Measurements from ENCODE around the gene SYCE3. TPM values are rescaled to one million over a fixed set of nuclear protein-coding genes. Genes with fewer than 3 reads are reported as not detected.

SYCE3 gene
- total and polyA plus RNA-seq, 3 experiments from 2014 or later = not detected

DNA sequence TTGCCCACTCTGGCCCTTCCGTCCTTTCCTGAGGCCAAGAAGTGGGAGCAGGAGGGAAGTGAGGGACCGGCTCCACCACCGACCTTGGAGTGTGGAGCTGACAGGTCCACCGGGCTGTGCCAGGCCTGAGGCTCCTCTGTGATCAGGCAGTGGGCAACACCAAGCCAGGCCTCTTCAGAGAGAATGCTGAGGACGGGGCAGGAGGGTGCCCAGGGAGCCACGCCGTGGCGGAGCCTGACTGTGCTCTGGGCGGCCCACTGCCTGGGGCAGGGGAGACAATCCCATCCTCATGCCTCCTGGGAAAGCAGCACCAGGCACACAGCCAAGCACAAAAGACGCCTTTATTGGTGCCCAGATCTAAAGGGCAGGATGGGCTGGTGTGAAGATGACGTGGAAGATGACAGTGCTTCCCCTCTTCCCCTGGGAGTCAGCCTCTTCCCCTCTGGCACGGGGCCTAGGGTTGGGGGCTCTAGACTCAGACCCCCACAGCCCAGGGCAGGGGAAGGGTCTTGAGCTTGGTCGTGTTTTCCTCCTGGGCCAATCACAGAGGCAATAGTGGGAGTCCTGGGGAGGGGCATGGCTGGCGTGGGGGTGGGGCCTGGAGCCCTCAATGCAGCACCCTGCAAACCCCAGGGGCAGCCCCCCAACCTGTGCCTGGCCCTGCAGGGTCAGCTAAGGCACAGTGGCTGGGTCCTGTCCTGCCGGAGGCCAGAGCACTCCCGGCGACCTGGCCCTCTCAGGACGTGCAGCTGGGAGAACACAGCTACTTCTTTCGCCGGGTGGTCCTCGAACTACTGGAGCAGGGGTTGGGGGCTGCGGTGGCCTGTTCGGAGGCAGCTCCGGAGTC, 59.9 kb downstream of the SYCE3 start:
- CTCF ChIA-PET = interaction anchor here (0.9 to 1.6 kb wide), 5 partner anchors 23 to 251 kb away, joined by 3 to 5 read pairs (median 3); partner anchors contain the start of genes HDAC10 and SCO2
- Mint-ChIP-seq H3K27me3 (no peaks in the 10 kb centered on the region), H3K36me3 (peaks cover 0 to 23% (median 0%) of the 10 kb centered on the region in 3 donors), H3K4me3 (no peak overlapping the region), H3K9me3 (no peaks in the 10 kb centered on the region), H3K4me1 (peaks cover 0 to 16% (median 7%) of the 10 kb centered on the region in 3 donors), H3K27ac (peak overlapping the region in 1 of 8 donors; percentile 75)
- H3K27ac ChIP-seq (ENCODE audit: low read depth, low read length) = no peak overlapping the region
- no peak overlapping the region for H3K4me3 ChIP-seq (ENCODE audit: low read length)
- H3K9me3 ChIP-seq (ENCODE audit: low read length) = no peaks in the 10 kb centered on the region
- DNase-seq = no peak
- POLR2A ChIA-PET = no interaction called here
- peaks cover 20% of the 10 kb centered on the region for H3K4me1 ChIP-seq (ENCODE audit: insufficient read depth, low read length)
- peaks cover 11% of the 10 kb centered on the region for H3K36me3 ChIP-seq (ENCODE audit: insufficient read depth, low read length)
- no peaks in the 10 kb centered on the region for H3K27me3 ChIP-seq (ENCODE audit: insufficient read depth, low read length, poor library complexity, severe bottlenecking)

DNA sequence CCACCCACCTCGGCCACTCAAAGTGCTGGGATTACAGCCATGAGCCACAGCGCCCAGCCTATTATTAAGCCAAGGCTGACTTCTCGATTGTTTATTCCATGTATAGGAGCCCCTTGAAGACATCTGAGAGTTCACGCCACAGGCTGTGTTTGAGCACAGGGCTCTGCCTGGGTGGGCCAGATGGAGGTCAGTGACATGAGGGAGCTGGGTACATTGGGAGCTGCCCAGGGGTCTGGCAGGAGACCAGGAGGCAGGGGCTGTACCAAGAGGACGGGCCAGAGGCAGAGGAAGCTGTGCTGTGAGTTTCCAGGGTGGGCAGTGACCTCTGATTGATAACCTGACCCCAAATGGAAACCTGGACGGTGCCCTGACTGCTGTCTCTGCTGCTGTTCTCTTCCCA, 60.6 kb downstream of the SYCE3 start:
- POLR2A ChIA-PET = no interaction called here
- no peaks in the 10 kb centered on the region for H3K27me3 ChIP-seq (ENCODE audit: insufficient read depth, low read length, poor library complexity, severe bottlenecking)
- no peak overlapping the region for H3K27ac ChIP-seq (ENCODE audit: low read depth, low read length)
- H3K4me3 ChIP-seq (ENCODE audit: low read length) = no peak overlapping the region
- H3K36me3 ChIP-seq (ENCODE audit: insufficient read depth, low read length) = peaks cover 11% of the 10 kb centered on the region
- H3K9me3 ChIP-seq (ENCODE audit: low read length) = no peaks in the 10 kb centered on the region
- H3K36me3 Mint-ChIP-seq = peaks cover 0 to 19% (median 0%) of the 10 kb centered on the region in 3 donors
- no peak for DNase-seq
- CTCF ChIA-PET = interaction anchor here (1.0 to 1.6 kb wide), 4 partner anchors 23 to 251 kb away, joined by 3 to 5 read pairs (median 3); partner anchors contain the start of genes HDAC10 and SCO2
- peak overlapping the region in 2 of 7 donors; percentile 24 to 34 for H3K4me3 Mint-ChIP-seq
- peaks cover 20% of the 10 kb centered on the region for H3K4me1 ChIP-seq (ENCODE audit: insufficient read depth, low read length)
- H3K27ac Mint-ChIP-seq = peak overlapping the region in 1 of 8 donors; percentile 75
- H3K4me1 Mint-ChIP-seq = peaks cover 0 to 12% (median 4%) of the 10 kb centered on the region in 3 donors
- no peaks in the 10 kb centered on the region for H3K27me3 Mint-ChIP-seq
- no peaks in the 10 kb centered on the region for H3K9me3 Mint-ChIP-seq

Other genes starting within 250 kb of the SYCE3 start
- gene DENND6B, start 235.9 kb downstream of the SYCE3 start, total RNA-seq = 1 to 10 TPM; 3.9 to 4.3 TPM
- 0.67 TPM for gene DENND6B, start 235.9 kb downstream of the SYCE3 start, polyA plus RNA-seq
- 10 to 100 TPM; 49.7 to 55.9 TPM for gene PPP6R2, start 219.6 kb downstream of the SYCE3 start, total RNA-seq
- gene PPP6R2, start 219.6 kb downstream of the SYCE3 start, polyA plus RNA-seq = 34.2 TPM
- gene SBF1, start 87.9 kb downstream of the SYCE3 start, total RNA-seq = 100 to 1,000 TPM; 144 to 150 TPM
- 43.8 TPM for gene SBF1, start 87.9 kb downstream of the SYCE3 start, polyA plus RNA-seq
- 1 to 10 TPM; 3.4 to 3.5 TPM for gene ADM2, start 81.4 kb downstream of the SYCE3 start, total RNA-seq
- gene ADM2, start 81.4 kb downstream of the SYCE3 start, polyA plus RNA-seq = 0.24 TPM
- under 1 TPM in 1 of 2 experiments, not detected in 1; 0.31 TPM for gene MIOX, start 76.1 kb downstream of the SYCE3 start, total RNA-seq
- gene MIOX, start 76.1 kb downstream of the SYCE3 start, polyA plus RNA-seq = not detected
- 10 to 100 TPM; 88.6 to 89.4 TPM for gene LMF2, start 55.2 kb downstream of the SYCE3 start, total RNA-seq
- gene LMF2, start 55.2 kb downstream of the SYCE3 start, polyA plus RNA-seq = 33.6 TPM
- gene NCAPH2, start 54.7 kb downstream of the SYCE3 start, total RNA-seq = 100 to 1,000 TPM; 155 to 165 TPM
- 36.5 TPM for gene NCAPH2, start 54.7 kb downstream of the SYCE3 start, polyA plus RNA-seq
- gene SCO2, start 37.3 kb downstream of the SYCE3 start, total RNA-seq = 1 to 10 TPM; 2.4 to 3.5 TPM
- 6.5 TPM for gene SCO2, start 37.3 kb downstream of the SYCE3 start, polyA plus RNA-seq
- gene TYMP, start 32.9 kb downstream of the SYCE3 start, total RNA-seq = 10 to 100 TPM; 86.1 to 93.6 TPM
- gene TYMP, start 32.9 kb downstream of the SYCE3 start, polyA plus RNA-seq = 17.5 TPM
- 1 to 10 TPM; 5.1 to 6.2 TPM for gene KLHDC7B, start 17.0 kb downstream of the SYCE3 start, total RNA-seq
- gene KLHDC7B, start 17.0 kb downstream of the SYCE3 start, polyA plus RNA-seq = 8.1 TPM
- gene CPT1B, start 15.5 kb upstream of the SYCE3 start, total RNA-seq = 10 to 100 TPM; 43.6 to 45.0 TPM
- gene CPT1B, start 15.5 kb upstream of the SYCE3 start, polyA plus RNA-seq = 0.40 TPM
- 10 to 100 TPM; 72.1 to 76.1 TPM for gene CHKB, start 19.9 kb upstream of the SYCE3 start, total RNA-seq
- gene CHKB, start 19.9 kb upstream of the SYCE3 start, polyA plus RNA-seq = 33.3 TPM
- gene MAPK8IP2, start 37.9 kb upstream of the SYCE3 start, total RNA-seq = under 1 TPM; 0.20 to 0.28 TPM
- gene MAPK8IP2, start 37.9 kb upstream of the SYCE3 start, polyA plus RNA-seq = not detected
- gene ARSA, start 65.2 kb upstream of the SYCE3 start, total RNA-seq = 10 to 100 TPM; 23.6 to 25.3 TPM
- gene ARSA, start 65.2 kb upstream of the SYCE3 start, polyA plus RNA-seq = 10.6 TPM
- gene SHANK3, start 109.9 kb upstream of the SYCE3 start, total RNA-seq = under 1 TPM; 0.07 TPM
- not detected for gene SHANK3, start 109.9 kb upstream of the SYCE3 start, polyA plus RNA-seq
- gene ACR, start 175.3 kb upstream of the SYCE3 start, total RNA-seq = not detected
- not detected for gene ACR, start 175.3 kb upstream of the SYCE3 start, polyA plus RNA-seq
- gene RABL2B, start 220.7 kb upstream of the SYCE3 start, total RNA-seq = 10 to 100 TPM; 35.6 to 36.2 TPM
- 28.9 TPM for gene RABL2B, start 220.7 kb upstream of the SYCE3 start, polyA plus RNA-seq